Neuronal stem cell (in vitro differentiated cells): ENCODE data around the gene OTOGL.

ENCODE experiments used
- DNase-seq: peaks from one replicate; pipeline ENCODE4 v3.0.0-alpha.2; 2013; ENCODE audit warnings: low spot score
- H2AFZ ChIP-seq: one replicate; pipeline ENCODE4 v1.6.1; 2013; ENCODE audit warnings: mild to moderate bottlenecking, low read length, inconsistent platforms
- H2AK5ac ChIP-seq: 2 replicates; pipeline ENCODE4 v1.6.1; 2013; ENCODE audit warnings: low read depth, mild to moderate bottlenecking, inconsistent platforms, low read length, moderate library complexity, mixed read lengths
- H2BK120ac ChIP-seq: 2 replicates; pipeline ENCODE4 v1.6.1; 2013; ENCODE audit warnings: low read depth, mild to moderate bottlenecking, inconsistent platforms, low read length, moderate library complexity, mixed read lengths
- H2BK12ac ChIP-seq: one replicate; pipeline ENCODE4 v1.6.1; 2013; ENCODE audit warnings: low read length, inconsistent platforms
- H2BK15ac ChIP-seq: 2 replicates; pipeline ENCODE4 v1.6.1; 2013; ENCODE audit warnings: mild to moderate bottlenecking, low read length, inconsistent platforms, mixed read lengths
- H2BK5ac ChIP-seq: one replicate; pipeline ENCODE4 v1.6.1; 2013; ENCODE audit warnings: inconsistent platforms, mild to moderate bottlenecking, low read length, moderate library complexity
- H3K14ac ChIP-seq: one replicate; pipeline ENCODE4 v1.6.1; 2013; ENCODE audit warnings: low read length, inconsistent platforms
- H3K18ac ChIP-seq: 2 replicates; pipeline ENCODE4 v1.6.1; 2013; ENCODE audit warnings: low read length, inconsistent platforms
- H3K23ac ChIP-seq: 2 replicates; pipeline ENCODE4 v1.6.1; 2013; ENCODE audit warnings: low read depth, mild to moderate bottlenecking, mixed read lengths, low read length, inconsistent platforms; ENCODE audit not compliant: poor library complexity
- H3K27ac ChIP-seq: replicated peaks from 3 replicates; pipeline ENCODE4 v1.5.1; 2013; ENCODE audit warnings: low read length, inconsistent platforms
- H3K27me3 ChIP-seq, 3 experiments: 2 replicates each; pipeline ENCODE4 v1.6.1; 2013; ENCODE audit warnings: low read length in 3 of 3, mild to moderate bottlenecking in 2 of 3, inconsistent platforms in 1 of 3, low read depth in 1 of 3, mixed read lengths in 1 of 3, moderate library complexity in 1 of 3; ENCODE audit not compliant: control insufficient read depth in 3 of 3, insufficient read depth in 3 of 3
- H3K36me3 ChIP-seq, 2 donors: replicated peaks in 1 of 2; 2 replicates each; pipeline ENCODE4 v1.6.1; 2013; ENCODE audit warnings: low read length in 2 of 2; ENCODE audit not compliant: control insufficient read depth in 2 of 2, insufficient read depth in 2 of 2
- H3K4ac ChIP-seq: 2 replicates; pipeline ENCODE4 v1.6.1; 2013; ENCODE audit warnings: inconsistent platforms, mild to moderate bottlenecking, low read length, moderate library complexity
- H3K4me1 ChIP-seq, 2 donors: 1 replicate in 1 of 2; 2 replicates in 1 of 2; pipeline ENCODE4 v1.6.1; 2013; ENCODE audit warnings: low read length in 2 of 2, low read depth in 1 of 2; ENCODE audit not compliant: control insufficient read depth in 2 of 2, insufficient read depth in 1 of 2
- H3K4me2 ChIP-seq: one replicate; pipeline ENCODE4 v1.6.1; 2013; ENCODE audit warnings: mild to moderate bottlenecking, low read length, inconsistent platforms; ENCODE audit not compliant: insufficient read depth, poor library complexity, severe bottlenecking
- H3K4me3 ChIP-seq, 2 donors: 2 replicates each; pipeline ENCODE4 v1.5.1; 2013; ENCODE audit warnings: low read length in 2 of 2, mild to moderate bottlenecking in 2 of 2, inconsistent platforms in 1 of 2, moderate library complexity in 1 of 2
- H3K79me1 ChIP-seq: one replicate; pipeline ENCODE4 v1.6.1; 2013; ENCODE audit warnings: low read depth, mild to moderate bottlenecking, inconsistent platforms, low read length, moderate library complexity
- H3K9ac ChIP-seq: one replicate; pipeline ENCODE4 v1.6.1; 2013; ENCODE audit warnings: mild to moderate bottlenecking, low read depth, low read length, inconsistent platforms; ENCODE audit not compliant: poor library complexity
- H3K9me3 ChIP-seq, 2 donors: replicated peaks in 1 of 2; 2 replicates each; pipeline versions ENCODE3 to v1.6.1; 2013; ENCODE audit warnings: low read length in 2 of 2, mild to moderate bottlenecking in 2 of 2, inconsistent platforms in 1 of 2, low read depth in 1 of 2, mixed read lengths in 1 of 2, moderate library complexity in 1 of 2; ENCODE audit not compliant: control insufficient read depth in 2 of 2, insufficient read depth in 1 of 2
- H4K8ac ChIP-seq: one replicate; pipeline ENCODE4 v1.6.1; 2013; ENCODE audit warnings: low read depth, mild to moderate bottlenecking, inconsistent platforms, low read length, moderate library complexity
- H4K91ac ChIP-seq: one replicate; pipeline ENCODE4 v1.6.1; 2013; ENCODE audit warnings: low read length, low read depth, mild to moderate bottlenecking, inconsistent platforms; ENCODE audit not compliant: poor library complexity
- whole genome bisulfite sequencing, 2 donors: extraction: QIAGEN DNeasy Blood & Tissue Kit; methylation state at CpG; one replicate each; pipeline ENCODE4 v1.1.7; 2013; ENCODE audit warnings: missing lambda C conversion rate in 2 of 2, mixed read lengths in 1 of 2; ENCODE audit not compliant: insufficient read length in 2 of 2, insufficient replicate concordance in 1 of 2; ENCODE audit errors: extremely low coverage in 2 of 2; 5-methylcytosine and 5-hydroxymethylcytosine counted together

The OTOGL gene

DNA sequence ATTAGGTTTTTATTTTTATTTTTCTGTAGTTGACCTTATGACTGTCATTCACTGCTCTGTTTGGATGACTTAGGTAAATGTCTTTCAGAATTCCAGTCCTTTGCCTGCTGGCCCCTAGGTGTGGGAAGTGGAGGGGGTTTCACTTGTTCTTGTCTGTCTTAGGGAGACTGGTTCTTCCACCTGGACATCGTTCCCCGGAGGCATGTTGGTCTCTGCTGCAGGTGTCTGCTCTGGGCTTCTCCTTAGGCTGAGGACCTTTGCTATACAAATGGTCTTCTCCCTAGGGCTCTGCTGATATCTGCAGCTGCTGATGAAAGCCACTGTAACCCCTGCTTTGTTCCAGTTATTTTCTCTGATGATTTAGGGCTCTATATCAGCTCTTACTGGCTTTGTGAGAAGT lies 97.1 kb downstream of the OTOGL start:
- Histone ChIP-seq H3K4me3 (no peak overlapping the region), H3K79me1 (no peaks in the 10 kb centered on the region), H2BK5ac (no peak overlapping the region), H3K36me3 (no peaks in the 10 kb centered on the region), H3K23ac (no peak overlapping the region), H3K18ac (no peak overlapping the region), H2BK120ac (no peak overlapping the region), H3K4me2 (no peak overlapping the region), H3K27me3 (no peaks in the 10 kb centered on the region), H3K9ac (no peak overlapping the region), H3K4me1 (peaks cover 0 to 9% of the 10 kb centered on the region in 2 donors), H2AFZ (no peak overlapping the region), H4K91ac (no peak overlapping the region), H3K9me3 (no peaks in the 10 kb centered on the region), H3K27ac (no peak overlapping the region), H4K8ac (no peak overlapping the region), H2AK5ac (no peak overlapping the region), H2BK15ac (no peak overlapping the region), H3K14ac (no peak overlapping the region), H2BK12ac (no peak overlapping the region), H3K4ac (no peak overlapping the region)
- DNase-seq, result no peak
- no CpG with 5 or more reads among the region's 2 CpGs for WGBS, 2 donors

GRCh38 chr12:80198782-80199337 lies 99.5 kb downstream of the OTOGL start:
- Histone ChIP-seq H3K36me3 (no peaks in the 10 kb centered on the region), H3K9me3 (no peaks in the 10 kb centered on the region), H2AK5ac (no peak overlapping the region), H2BK12ac (no peak overlapping the region), H3K27ac (no peak overlapping the region), H3K79me1 (no peaks in the 10 kb centered on the region), H3K4me1 (peaks cover 2 to 18% of the 10 kb centered on the region in 2 donors), H2AFZ (no peak overlapping the region), H3K9ac (no peak overlapping the region), H4K91ac (no peak overlapping the region), H4K8ac (no peak overlapping the region), H3K14ac (no peak overlapping the region), H3K4me2 (no peak overlapping the region), H3K27me3 (no peaks in the 10 kb centered on the region), H2BK15ac (no peak overlapping the region), H3K18ac (no peak overlapping the region), H3K4ac (no peak overlapping the region), H2BK5ac (no peak overlapping the region), H3K4me3 (no peak overlapping the region), H3K23ac (no peak overlapping the region), H2BK120ac (no peak overlapping the region)
- no CpG with 5 or more reads among the region's 1 CpG for WGBS, 2 donors
- DNase-seq, result no peak

DNA sequence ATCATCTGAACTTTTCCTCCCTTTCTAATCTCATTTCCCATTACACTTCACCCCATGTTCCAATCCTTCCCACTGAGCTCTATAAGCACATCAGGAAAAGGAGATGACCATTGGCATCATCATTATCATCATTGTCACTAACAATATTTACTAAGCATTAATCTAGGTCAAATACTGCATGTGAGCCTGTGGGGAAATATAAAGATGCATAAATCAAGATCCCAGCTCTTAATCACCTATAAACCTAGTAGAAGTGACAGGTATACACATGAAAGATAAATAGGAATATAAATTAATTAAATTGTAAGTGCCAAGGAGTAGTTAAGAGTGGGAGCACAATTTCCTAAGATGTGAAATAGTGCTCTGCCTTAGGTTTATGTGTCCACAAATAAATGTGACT lies 100.6 kb downstream of the OTOGL start:
- Histone ChIP-seq H3K36me3 (no peaks in the 10 kb centered on the region), H3K18ac (no peak overlapping the region), H3K79me1 (no peaks in the 10 kb centered on the region), H3K14ac (no peak overlapping the region), H3K27me3 (no peaks in the 10 kb centered on the region), H3K4ac (no peak overlapping the region), H3K9me3 (no peaks in the 10 kb centered on the region), H2AFZ (no peak overlapping the region), H2BK5ac (no peak overlapping the region), H2BK120ac (no peak overlapping the region), H3K4me1 (peaks cover 2 to 22% of the 10 kb centered on the region in 2 donors), H3K9ac (no peak overlapping the region), H3K27ac (no peak overlapping the region), H2AK5ac (no peak overlapping the region), H3K4me3 (no peak overlapping the region), H3K4me2 (no peak overlapping the region), H2BK15ac (no peak overlapping the region), H4K8ac (no peak overlapping the region), H3K23ac (no peak overlapping the region), H2BK12ac (no peak overlapping the region), H4K91ac (no peak overlapping the region)
- no peak for DNase-seq

DNA sequence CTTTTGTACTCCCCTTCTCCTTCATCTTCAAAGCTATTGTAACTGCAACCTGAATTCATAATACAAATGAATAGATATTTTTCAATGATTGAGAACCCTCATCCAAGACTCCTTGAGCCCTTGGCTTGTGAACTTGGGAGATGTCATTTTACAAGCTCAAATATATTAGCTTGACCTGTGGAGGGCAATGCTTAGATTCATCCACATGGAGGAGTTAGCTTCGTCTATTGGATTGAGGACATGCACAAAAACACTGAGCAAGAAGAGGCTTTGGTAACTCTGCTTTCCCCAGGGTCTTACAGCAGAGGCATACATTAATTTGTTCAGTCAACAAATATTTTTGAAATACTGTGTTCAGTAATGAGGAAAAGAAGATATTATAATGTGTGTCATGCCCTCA lies 101.1 kb downstream of the OTOGL start:
- Histone ChIP-seq H3K4me3 (no peak overlapping the region), H2BK5ac (no peak overlapping the region), H3K4me2 (no peak overlapping the region), H3K27me3 (no peaks in the 10 kb centered on the region), H4K8ac (no peak overlapping the region), H3K9ac (no peak overlapping the region), H2BK15ac (no peak overlapping the region), H3K18ac (no peak overlapping the region), H3K9me3 (no peaks in the 10 kb centered on the region), H3K4me1 (peaks cover 2 to 21% of the 10 kb centered on the region in 2 donors), H2AK5ac (no peak overlapping the region), H3K79me1 (no peaks in the 10 kb centered on the region), H2AFZ (no peak overlapping the region), H3K36me3 (no peaks in the 10 kb centered on the region), H3K23ac (no peak overlapping the region), H2BK12ac (no peak overlapping the region), H3K14ac (no peak overlapping the region), H3K27ac (no peak overlapping the region), H3K4ac (no peak overlapping the region), H2BK120ac (no peak overlapping the region), H4K91ac (no peak overlapping the region)
- DNase-seq, result no peak
- WGBS, 2 donors, result no CpG with 5 or more reads among the region's 1 CpG
